Activated CD8-positive, alpha-beta memory T cell treated with anti-CD3 and anti-CD28 coated beads for 24 hours (primary cell): ENCODE measurements around the gene PTGR1.
"Not testable (repeated sequence)": the region's sequence is repeated elsewhere in the genome, so short reads cannot be mapped to it uniquely, and the experiment has no call there.

ENCODE experiments used
- DNase-seq: peaks from one replicate; pipeline ENCODE4 v3.0.0-alpha.2; 2020

The PTGR1 gene

GRCh38 chr9:111610845-111611244, 11.4 kb upstream of the PTGR1 start:
- no peak for DNase-seq

DNA sequence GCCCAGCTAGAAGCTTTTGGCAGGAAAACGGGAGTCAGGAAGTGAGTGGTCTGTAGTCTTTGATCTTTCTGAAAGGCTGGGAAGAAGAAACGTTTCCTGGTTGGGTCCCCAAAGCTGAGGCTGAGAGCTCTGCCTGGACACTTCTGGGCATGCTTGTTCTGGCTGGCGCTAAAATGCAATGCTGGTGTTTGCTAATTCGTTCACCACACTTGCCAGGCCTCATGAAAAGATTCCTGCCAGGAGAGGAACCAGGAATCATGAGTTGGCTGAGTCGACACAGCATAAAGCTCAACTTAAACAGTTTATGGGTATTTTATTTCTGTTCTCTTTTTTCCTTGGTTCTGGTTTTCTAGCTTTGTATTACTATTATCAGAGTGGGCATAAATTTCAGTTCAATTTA, 10.7 kb upstream of the PTGR1 start:
- DNase-seq, result no peak

DNA sequence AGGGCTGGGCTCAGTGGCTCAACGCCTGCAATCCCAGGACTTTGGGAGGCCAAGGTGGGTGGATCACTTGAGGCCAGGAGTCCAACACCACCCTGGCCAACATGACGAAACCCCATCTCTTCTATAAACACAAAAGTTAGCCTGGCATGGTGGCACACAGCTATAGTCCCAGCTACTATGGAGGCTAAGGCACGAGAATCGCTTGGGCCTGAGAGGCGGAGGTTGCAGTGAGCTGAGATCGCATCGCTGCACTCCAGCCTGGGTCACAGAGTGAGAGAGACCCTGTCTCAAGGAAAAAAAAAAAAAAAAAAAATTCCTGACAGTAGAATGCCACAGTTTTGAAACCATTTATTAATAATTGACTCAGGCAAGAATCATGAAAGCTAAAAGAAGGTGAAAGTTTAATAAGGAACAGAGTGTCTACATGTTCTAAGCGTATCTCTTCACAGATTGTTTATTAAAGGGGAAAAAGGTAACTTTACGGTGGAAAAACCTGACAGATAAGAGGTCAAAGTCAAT, 5.7 kb upstream of the PTGR1 start:
- no peak for DNase-seq

- DNase-seq, result no peak
Observed at GRCh38 chr9:111604054-111604615, 4.7 kb upstream of the PTGR1 start.

- DNase-seq, result no peak
Observed at GRCh38 chr9:111603041-111603440, 3.6 kb upstream of the PTGR1 start.

- no peak for DNase-seq
Observed at GRCh38 chr9:111601237-111602018, 2.0 kb upstream of the PTGR1 start.

DNA sequence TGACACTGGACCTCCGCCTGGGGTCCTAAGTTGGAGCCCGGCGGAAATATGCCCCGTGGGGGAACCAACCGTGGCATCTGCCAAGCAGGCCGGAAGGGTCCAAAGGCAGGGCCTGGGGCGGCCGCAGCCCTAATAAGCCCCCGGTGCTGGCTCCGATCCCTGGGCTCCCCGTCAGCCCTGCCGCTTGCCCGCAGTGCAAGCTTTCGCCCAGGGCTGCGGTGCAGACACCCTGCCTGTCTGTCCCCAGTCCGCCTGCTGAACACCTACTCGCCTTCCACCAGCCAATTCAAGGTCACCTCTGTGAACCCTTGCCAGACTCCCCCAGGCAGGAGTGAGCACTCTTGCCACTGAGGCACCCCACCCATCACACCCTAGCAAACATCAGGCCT, 502 bp upstream of the PTGR1 start:
- no peak for DNase-seq

DNA sequence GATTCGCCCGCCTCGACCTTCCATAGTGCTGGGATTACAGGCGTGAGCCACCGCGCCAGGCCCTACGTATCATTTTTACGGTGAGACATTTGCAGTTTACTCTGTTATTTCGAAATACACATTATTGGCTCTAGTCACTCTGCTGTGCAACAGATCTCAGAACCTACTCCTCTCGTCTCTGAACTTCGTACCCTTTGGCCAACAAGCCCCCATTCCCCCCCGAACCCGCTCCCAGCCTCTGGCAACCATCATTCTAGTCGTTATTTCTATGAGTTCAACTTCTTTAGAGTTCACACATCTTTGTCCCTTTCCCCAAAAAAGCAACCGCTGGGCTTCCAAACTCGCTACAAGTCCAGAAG, 735 bp downstream of the PTGR1 start:
- peak; percentile 56 for DNase-seq

DNA sequence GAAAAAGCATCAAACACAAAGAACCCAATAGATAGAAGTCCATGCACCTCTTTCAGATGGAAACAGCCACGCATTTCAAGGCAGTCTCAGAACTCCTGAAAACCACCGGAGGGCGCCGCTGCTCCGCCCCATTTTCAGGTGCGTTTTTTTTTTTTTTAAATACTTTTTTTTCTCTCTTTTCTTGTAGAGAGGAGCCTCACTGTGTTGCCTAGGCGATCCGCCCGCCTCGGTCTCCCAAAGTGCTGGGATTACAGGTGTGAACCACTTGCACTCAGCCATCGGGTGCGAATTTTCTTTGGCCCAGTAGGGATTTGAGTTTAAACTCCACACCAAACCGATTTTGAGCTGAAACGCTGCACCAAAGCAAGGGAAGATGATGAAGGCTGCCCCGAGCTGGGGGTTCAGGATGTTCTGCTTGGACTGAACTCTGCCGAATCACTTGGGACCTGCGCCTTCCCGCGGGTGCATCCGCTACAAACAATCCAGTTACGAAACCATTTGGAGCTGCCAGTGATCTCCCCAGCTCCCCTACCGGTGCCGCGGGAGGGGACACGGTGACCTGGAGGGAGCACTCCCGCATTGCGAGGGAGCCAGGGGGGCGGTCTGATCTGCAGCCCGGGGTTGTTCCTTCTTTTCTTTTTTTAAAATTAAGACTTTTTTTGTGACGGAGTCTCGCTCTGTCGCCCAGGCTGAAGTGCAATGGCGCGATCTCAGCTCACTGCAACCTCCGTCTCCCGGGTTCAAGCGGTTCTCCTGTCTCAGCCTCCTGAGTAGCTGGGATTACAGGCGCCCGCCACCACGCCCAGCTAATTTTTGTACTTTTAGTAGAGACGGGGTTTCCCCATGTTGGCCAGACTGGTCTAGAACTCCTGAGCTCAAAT, 1.4 kb downstream of the PTGR1 start:
- DNase-seq, result peak; percentile 73

DNA sequence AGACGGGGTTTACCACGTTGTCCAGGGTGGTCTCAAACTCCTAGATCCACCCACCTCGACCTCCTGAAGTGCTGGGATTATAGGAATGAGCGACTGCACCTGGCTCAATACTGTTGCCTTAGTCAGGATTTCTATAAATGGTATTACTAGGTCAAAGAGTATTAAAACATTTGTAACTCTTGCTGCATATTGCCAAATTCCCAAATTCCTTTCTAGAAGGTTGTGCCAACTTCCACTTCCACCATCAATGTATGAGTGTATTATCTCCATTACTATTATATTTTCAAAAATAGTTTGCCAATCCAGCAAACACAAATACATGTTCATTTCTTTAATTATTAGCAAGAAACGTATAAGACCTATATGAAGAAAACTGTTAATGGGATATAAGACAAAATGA, 10.6 kb downstream of the PTGR1 start:
- no peak for DNase-seq

- no peak for DNase-seq
Observed at GRCh38 chr9:111586378-111586777, 13.1 kb downstream of the PTGR1 start.

GRCh38 chr9:111582888-111583287, 16.6 kb downstream of the PTGR1 start:
- no peak for DNase-seq

DNA sequence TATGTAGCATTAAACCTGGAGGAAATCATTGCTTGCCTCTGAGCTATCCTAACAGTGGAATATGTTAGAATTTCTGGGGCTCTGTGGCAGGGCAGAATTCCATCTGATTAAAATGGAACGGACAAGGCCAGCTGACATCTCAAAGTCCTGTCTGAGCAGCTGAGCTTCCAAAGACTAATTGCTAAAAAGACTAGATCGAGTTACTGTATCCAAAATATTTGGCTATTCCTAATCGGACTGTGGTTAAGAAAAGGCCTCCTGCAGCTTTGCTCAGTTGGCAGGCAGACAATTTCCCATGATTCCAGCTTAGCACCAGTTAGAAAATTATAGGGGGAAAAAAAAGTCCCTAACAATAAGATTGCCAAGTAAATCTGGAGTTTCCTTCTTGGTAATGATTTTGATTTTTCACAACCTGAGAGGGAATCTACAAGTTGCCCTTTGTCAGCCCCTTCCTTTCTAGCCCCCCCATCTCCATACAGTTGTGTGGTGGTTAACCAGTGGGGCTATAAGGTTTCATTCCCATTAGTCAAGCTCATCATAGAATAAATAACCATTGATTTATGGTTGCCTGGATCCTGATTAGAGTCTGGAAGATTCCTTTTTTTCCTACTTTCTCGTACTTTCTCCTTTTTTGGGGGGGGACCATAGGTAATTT, 26.4 kb downstream of the PTGR1 start:
- no peak for DNase-seq

GRCh38 chr9:111568127-111568526, 31.3 kb downstream of the PTGR1 start:
- DNase-seq, result not testable (repeated sequence)

DNA sequence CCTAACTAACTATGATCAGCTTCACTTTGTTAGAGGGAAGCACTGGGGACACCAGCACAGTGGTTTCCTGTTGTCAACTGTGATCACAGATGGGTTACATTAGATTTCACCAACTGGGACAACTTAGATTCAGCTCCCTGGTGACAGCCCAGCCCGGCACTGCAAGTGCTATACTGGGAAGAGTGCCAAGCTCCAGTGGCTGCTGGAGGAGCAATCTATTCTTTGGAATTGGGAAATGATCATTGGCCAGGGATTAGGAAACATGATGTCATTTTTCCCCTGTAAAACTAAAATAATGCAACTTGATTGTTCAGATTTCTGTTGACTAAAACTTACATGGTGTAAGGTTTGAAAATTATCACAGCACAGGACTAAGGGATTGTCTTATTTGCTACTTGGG, 33.2 kb downstream of the PTGR1 start:
- DNase-seq, result no peak

- DNase-seq, result no peak
Observed at GRCh38 chr9:111561165-111561719, 38.2 kb downstream of the PTGR1 start.

DNA sequence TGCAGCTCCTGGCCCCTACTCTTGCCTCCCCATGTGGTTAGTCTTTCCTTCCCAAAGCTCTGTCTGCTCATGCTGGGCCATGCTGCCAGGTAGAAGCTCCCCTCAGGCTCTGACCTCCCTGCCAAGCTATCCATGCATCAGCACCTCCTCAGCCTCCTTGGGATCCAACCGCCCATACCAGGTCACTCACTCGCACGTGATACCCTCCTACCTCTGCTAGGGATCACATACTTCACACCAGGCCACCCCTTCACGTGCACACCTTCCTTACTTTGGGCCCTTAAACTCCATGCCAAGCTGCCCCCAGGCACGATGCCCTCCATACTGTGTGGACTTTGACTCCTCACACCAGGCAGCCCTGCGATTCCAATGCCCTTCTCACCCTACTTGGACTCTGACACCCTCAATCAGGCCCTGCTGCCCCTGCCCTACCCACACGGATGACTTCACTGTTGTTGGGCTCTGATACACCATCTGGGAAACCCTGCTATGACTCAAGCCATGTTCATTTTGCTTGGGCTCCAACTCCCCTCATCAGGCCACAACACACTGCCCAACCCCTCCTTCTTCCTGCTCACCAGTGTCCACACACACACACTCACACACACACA, 40.3 kb downstream of the PTGR1 start:
- no peak for DNase-seq

DNA sequence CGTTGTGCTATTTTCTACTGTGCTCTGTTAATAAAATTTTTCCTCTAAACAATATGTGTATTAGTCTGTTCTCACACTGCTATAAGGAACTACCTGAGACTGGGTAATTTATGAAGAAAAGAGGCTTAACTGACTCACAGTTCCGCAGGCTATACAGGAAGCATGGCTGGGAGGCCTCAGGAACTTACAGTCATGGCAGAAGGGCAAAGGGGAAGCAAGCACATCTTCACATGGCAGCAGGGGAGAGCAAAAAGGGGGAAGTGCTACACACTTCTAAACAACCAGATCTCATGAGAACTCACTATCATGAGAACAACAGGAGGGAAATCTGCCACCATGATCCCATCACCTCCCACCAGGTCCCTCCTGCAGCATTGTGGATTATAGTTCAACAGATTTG, 44.0 kb downstream of the PTGR1 start:
- not testable (repeated sequence) for DNase-seq

GRCh38 chr9:111548623-111549022, 50.8 kb downstream of the PTGR1 start:
- DNase-seq, result no peak

- no peak for DNase-seq
Observed at GRCh38 chr9:111542497-111543254, 56.8 kb downstream of the PTGR1 start.

GRCh38 chr9:111533099-111533790, 66.2 kb downstream of the PTGR1 start:
- no peak for DNase-seq
